Panc1 (cell line): Measurements from ENCODE around the gene ANXA3.

ENCODE experiments used
- CTCF ChIP-seq: fragments of 450-650 bp; IDR thresholded peaks from 2 replicates; pipeline ENCODE4 v1.5.1; 2017; ENCODE audit warnings: mild to moderate bottlenecking
- POLR2AphosphoS5 ChIP-seq: IDR thresholded peaks from 2 replicates; pipeline ENCODE4 v1.6.1; 2012; ENCODE audit warnings: mild to moderate bottlenecking, low read depth, low read length, moderate library complexity
- REST ChIP-seq, 2 experiments: IDR thresholded peaks; 2 replicates each; pipeline ENCODE4 v1.6.1; 2011 to 2012; ENCODE audit warnings: low read depth in 2 of 2, control low read depth in 1 of 2, low read length in 1 of 2, mild to moderate bottlenecking in 1 of 2, moderate library complexity in 1 of 2; ENCODE audit not compliant: insufficient read depth in 1 of 2

GRCh38 chr4:78650106-78651024, 98.8 kb downstream of the ANXA3 start:
- no peak for TF ChIP-seq REST (IDR thresholded peaks at IDR 0.05; ENCODE audit: insufficient read depth in 1 of 2, low read depth in 2 of 2, low read length in 1 of 2)
- TF ChIP-seq CTCF = no peak
- no peak for TF ChIP-seq POLR2AphosphoS5
